ENCODE measurements around the gene PRRX2.

DNA sequence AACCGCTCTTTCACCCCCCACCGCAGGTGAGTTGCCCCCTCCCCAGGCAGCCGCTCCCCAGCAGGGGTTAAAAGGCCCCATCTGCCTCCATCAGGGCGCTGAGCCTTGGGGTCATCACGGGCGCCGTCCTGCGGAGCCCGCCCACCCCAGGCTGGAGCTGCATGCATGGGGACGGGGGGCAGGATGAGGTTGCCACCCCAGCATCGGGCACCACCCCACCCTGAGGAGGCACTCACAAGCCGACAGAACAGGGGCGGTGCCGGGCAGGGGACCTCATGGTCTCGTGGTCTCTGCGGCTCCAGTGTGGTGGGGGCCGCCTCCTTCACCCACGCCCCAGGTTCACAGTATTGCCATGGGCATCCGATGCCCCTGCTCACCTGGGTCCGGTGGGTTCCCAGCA is 70.9 kb downstream of the PRRX2 start:
- TF ChIP-seq POLR2A (IDR thresholded peaks at IDR 0.05) = no peak
- TF ChIP-seq, protein P1, sequence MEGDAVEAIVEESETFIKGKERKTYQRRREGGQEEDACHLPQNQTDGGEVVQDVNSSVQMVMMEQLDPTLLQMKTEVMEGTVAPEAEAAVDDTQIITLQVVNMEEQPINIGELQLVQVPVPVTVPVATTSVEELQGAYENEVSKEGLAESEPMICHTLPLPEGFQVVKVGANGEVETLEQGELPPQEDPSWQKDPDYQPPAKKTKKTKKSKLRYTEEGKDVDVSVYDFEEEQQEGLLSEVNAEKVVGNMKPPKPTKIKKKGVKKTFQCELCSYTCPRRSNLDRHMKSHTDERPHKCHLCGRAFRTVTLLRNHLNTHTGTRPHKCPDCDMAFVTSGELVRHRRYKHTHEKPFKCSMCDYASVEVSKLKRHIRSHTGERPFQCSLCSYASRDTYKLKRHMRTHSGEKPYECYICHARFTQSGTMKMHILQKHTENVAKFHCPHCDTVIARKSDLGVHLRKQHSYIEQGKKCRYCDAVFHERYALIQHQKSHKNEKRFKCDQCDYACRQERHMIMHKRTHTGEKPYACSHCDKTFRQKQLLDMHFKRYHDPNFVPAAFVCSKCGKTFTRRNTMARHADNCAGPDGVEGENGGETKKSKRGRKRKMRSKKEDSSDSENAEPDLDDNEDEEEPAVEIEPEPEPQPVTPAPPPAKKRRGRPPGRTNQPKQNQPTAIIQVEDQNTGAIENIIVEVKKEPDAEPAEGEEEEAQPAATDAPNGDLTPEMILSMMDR (IDR thresholded peaks at IDR 0.05) = no peak
- no peak for TF ChIP-seq EP300 (IDR thresholded peaks at IDR 0.05)
